Measurements from ENCODE around the gene HHIPL1.

HHIPL1 gene

DNA sequence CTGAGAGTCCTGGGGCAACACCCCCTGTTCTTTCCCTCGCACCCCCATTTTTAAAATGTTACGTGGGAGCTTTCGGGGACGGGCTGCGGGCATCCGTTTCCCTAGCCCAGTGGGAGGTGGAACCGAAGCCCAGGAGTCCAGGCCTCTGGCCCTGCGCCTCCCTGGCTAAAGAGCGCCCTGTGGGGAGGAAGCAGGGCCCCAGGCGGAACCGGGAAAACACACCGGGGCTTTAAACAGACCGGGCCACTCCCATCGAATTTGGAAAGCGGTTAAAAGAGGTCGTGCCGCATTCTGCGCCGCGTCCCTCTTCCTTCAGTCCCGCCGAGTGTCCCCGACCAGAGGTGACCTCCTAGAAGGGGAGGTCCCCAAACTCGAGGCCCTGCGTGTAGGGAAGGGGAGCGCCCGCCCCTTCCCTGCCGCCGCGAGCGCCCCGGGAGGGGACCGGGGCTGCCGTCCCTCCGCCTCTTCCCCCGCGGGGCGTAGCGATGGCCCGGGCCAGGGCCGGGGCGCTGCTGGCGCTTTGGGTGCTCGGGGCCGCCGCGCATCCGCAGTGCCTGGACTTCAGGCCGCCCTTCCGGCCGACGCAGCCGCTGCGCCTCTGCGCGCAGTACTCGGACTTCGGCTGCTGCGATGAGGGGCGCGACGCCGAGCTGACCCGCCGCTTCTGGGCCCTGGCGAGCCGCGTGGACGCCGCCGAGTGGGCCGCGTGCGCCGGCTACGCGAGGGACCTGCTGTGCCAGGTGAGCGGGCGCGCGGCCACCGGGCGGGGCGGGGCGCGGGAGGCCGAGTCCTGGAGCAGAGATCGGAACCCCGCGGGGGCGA, at the start of gene HHIPL1:
Gene HHIPL1 (plus strand): TSS at position 407 of the 822 bp plus-strand sequence. CDS start 79 bp downstream, at position 486.
- no peak for DNase-seq

DNA sequence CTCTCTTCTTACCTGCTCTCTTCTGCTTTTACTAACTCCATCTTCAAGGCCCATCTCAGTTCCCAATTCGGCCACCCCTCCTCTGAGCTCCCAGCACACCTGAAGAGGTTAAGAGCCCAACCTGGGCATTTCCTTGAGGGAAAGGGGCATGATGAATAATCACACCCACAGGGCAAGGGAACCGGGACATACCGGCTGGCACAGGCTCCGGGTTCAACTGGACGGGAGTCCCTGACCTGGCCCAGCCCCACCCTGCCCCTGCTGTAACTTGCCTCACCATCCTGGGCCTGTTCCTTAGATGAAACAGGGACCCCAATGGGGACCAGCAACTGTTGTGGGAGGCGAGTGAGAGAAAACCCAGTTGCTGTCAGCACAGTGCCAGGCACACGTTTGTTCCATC, 49.4 kb upstream of the HHIPL1 start:
- DNase-seq: no peak

DNA sequence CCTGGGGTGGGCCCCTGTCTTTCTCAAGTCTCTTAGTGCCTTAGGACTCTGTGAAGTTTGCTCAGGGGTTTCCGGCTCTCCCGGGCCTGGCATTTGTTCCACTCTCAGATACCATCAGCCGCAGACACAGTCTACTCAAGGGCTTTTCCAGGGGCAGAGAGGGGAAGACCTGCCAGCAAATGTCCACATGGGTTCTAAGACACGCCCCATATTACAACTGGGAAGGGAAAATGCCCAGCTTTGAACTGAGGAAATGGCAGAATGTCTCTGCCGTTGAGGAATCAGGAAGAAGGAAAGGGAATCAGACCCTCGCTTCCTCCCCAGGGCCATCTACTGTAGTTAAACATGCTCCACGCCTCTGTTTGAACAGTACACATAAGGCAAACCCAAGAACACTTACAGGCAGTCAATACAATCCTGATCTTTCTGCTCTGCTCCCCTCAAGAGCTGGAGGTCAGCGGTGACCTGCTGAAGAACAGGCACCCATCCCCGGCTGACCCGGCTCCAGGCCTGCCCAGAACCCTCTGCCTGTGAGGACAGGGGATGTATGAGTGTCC, 48.8 kb upstream of the HHIPL1 start:
- DNase-seq: no peak

DNA sequence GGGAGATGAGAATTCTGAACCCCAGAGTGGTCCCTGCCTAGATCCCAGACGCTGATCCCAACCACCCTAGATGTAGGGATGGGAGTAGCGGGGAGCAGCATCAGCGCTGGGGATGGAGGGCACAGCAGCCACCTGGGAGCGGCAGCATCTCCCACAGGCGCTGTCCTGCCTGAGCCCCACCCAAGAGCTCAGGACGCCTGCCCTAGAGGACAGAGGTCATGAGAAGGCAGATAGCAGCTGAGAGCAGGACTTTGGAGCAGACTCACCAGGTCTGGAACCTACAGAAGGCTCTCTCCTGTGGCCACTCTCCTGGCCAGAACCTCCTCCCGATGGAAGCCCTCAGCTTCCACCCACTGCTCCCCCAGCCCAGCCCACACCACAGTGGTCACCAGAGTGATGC, 48.2 kb upstream of the HHIPL1 start:
- DNase-seq: no peak

DNA sequence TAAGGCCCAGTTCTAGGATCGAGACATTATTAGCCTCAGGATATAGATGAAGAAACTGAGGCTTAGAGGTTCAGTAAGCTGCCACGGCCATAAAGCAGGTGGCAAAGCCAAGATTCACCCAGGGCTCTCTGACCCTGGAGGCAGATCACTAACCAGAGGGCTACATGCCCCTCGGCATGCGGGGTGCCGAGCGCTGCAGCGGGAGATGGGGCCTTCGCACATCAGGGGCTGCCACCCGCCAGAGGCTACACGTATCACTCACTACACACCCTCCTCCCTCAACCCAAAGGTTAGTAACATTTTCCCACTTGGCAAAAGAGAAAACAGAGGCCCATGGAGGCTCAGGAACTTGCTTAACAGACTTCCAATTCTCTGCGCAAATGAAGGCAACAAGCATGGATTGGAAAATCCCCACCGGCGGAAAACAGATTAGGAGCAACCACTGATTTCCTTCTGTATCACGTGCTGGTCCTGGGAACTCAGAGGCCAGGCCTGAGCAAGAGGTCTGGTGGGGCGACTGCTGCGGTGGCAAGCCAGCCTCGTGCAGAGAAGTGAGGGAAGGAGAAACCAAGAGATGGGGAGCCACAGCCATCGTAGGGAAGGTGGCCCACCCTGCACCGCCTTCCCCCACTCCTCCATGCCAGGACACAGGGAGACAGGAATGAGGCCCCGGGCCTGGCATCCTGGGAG, 46.9 kb upstream of the HHIPL1 start:
- DNase-seq: no peak

DNA sequence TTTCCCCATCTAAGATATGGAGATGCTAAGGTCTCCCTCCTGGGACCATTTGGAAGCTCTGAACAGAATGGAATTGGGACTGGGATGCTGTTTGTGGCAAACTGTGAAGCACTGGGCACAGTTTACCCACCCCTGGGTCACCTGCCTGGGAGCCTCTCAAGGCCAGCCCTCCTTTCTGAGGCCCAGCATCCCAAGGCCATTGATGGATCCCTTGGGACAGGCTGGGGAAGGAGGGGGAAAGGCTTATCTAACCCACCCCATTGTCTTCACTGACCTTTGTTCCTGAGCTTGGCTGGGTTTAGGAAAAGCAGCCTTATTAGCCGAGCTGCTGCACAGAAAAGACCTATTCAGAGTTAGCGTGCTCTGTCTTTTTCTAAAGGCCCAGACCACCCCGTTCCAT, 46.2 kb upstream of the HHIPL1 start:
- DNase-seq: no peak

DNA sequence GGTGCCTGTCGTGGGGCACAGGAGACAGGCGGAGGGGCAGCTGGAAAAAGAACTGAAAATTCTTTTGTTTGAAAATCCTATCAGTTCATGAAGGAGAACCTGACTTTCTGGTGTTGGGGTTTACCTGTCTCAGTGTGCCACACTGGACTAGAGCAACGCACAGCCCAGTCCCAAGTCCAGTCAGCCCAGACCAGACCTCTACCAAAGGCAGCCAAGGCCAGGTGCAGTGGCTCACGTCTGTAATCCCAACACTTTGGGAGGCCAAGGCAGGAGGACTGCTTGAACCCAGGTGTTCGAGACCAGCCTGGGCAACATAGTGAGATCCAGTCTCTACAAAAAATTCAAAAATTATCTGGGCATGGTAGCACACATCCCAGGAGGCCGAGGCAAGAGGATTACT, 45.5 kb upstream of the HHIPL1 start:
- DNase-seq: no peak

DNA sequence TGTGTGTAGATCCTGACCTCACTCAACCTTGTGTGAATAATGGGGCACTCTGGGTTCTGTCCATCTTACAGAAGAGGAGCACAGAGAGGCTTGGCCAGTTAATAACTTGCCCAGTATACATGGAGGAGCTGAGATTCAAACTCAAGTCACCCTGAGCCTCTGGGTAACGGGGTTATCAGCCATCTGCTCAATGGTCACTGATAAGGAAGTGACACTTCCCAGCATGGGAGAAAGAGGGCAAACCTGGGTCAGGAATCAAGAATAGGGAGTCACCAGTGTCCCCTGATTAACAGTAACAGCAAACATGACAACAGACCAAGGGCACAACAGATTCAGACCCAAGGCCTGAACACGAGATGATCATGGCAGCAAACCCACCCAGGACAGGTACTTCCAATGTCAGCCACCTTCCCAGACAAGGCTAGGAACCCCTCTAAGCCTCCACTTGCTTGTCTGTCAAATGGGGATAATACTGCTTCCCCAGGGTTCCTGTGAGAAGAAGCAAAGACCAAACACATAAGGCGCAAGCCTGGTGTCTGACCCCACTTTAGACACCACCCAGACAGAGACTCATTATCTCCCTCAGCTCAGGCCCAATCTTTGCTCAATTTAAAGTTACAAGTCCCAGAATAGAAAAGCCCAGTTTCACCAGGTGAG, 44.6 kb upstream of the HHIPL1 start:
- DNase-seq: no peak

DNA sequence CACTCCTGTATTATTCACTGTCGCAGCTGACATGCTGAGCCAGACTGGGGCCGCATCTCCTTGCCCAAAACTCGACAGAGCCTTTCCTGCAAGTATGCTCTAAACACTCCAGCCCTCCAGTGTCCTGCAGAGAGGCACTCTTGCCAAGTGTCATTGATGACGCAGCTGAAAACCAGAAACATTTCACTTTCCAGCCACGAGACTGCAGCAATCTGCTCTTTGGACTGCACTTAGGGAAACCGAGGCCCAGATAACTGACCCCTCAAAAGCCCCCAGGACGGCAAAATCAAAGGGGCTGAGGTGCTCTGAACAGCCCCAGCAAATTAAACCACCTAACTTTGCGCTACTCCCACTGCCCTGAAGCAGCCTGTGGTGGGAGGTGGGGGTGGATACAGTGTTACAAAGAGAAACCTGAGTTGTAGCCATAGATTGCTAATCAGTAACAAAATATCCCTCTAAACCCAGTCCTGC, 43.5 kb upstream of the HHIPL1 start:
- DNase-seq: no peak

DNA sequence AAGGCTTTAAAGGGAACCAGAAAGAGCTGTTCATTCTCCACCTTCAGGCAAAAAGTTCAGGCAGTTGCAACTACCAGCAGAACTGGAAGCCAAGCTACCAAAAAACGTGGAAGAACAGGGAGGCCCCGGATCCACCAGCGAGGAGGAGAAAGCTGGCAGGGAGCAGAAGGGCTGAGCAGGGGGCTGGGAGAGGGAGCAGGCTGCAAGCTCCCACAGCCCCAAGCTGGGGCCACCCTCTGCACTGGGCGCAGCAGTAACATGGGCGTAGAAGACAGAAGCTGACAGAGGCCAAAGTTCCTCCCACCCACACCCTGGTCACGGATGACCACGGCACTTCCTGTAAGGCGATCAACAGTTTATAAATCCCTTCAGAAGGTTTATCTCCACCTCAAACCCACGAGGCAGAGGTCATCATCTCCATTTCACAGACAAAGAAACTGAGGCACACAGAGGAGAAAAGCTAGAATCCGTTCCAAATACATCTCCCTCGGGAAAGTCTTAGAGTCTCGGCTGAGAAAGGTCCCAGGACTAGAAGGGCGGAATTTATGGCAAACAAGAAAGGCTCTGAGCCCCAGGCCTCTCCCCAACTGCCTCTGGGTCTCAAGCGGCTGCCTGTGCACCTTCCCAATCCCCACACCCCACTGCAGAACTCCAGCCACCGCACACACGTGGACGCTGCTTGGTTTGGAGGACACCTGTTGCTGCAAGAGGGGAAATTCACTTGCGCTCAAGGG, 42.7 kb upstream of the HHIPL1 start:
- no peak for DNase-seq

DNA sequence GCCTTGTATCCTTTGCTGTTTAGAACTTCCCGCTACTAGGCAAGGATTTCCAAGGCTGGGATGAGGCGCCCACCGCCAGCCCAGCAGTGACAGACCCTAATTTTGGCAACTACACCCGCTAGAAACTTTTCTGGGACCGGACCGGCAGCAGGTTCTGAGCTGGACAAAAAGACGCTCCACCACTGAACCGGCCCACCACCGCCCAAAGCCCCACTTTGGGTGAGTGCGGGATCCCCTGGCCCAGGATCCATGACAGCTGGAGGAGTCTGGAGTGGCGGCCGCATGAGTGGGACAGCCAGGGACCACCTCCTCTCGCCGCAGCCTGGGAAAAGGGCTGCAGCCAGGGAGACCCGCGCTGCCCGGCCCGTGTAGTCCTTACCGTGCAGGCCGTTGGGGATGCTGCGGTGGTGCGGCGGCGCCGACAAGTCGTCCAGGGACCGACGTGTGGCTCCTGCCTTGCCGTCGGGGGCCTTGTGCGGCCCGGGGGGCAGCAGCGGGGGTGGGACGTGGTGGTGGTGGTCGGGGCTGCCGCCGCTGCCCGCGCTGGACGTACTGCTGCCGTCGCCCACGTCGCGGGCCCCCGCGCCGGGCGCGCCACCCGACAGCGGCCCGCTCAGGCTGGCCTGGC, 42.0 kb upstream of the HHIPL1 start:
- DNase-seq: no peak

DNA sequence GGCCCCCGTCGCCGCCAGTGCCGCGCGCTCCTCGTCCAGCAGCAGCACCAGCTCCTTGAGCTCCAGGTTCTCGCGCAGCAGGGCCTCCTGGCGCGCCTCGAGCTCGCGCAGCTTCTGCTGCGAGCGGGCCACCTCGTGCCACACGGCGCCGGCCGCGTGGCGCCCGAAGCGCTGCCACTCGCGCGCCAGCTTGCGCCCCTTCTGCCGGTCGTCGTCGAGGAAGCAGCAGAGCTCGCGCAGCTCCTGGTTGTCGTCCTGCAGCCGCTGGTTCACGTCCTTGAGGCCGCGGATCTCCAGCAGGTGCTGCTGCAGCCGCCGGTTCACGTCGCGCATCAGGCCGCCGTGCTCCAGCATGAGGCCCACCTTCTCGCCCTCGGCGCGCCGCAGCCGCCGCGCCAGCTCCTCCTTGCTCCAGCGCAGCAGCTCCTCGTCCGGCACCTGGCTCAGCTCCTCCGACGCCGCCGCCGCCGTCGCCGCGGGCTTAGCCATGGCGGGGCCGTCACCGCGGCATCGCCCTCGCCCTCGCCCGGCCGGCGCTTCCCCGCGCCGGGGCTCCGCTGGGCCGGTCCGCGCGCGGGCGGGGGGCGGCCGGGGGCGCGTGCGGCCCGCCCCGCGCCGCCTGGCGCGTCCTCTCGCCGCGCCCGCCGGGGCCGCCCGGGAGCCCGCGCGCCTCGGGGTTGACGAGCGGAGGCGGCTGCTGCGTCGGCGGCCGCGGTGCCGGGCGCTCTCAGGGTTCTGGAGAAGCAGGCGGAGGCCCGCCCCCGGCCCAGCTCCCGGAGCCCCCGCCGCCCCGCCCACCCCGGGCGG, 41.3 kb upstream of the HHIPL1 start, which contains the start of gene CCDC85C:
Gene CCDC85C (minus strand): TSS at position 737 of the 807 bp plus-strand sequence. CDS start 248 bp downstream, at position 489.
- peak; percentile 38 to 51 for DNase-seq

DNA sequence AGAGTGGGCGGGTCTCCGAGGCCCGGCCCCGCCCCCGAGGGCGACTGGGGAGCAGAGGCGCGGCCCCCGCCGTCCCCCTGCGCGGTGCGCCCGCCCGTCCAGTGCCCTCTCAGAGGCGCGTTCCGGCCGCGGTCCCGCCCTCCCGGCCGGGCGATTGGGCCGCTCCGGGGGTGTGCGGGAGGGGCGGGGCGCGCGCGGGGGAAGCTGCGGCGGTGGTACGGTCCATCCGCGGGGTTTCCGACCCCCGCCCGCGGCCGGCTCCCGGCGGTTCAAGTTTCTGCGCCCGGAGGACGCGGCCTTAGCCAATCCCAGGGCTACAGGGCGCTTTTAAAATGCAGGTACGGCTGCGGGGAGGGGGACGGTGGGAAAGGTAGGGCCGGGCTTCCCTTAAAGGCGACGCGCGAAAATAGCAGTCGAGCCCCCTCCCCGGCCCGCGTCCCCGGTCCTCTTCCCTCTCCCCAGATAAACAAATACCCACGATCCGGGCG, 40.6 kb upstream of the HHIPL1 start:
- peak; percentile 88 to 89 for DNase-seq

DNA sequence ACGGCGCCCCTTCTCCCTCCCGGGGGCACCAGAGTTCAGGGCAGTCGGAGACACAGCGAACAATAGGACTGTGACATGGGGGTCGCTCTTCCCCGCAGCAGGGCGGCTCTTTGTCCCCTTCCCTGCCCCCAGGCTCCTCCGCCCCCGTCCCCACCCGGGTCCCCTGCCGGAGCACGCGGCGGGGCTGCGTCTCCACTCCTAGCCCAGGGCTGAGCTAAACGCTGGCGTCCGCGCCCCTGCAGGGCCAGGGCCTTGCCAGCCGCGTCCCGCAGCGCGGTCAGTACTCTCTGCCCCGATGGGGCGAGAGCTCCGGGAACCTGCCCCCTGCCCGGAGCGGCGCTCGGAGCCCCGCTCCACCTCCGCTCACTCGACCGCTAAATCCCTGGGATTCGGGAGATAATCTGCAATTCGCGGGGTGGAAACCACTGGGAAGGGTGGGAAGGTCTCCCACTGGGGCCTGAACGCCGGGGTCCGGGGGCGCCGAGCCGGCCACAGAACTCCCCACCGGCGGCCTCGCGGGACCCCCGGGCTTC, 40.1 kb upstream of the HHIPL1 start:
- DNase-seq: peak; percentile 29 to 39

DNA sequence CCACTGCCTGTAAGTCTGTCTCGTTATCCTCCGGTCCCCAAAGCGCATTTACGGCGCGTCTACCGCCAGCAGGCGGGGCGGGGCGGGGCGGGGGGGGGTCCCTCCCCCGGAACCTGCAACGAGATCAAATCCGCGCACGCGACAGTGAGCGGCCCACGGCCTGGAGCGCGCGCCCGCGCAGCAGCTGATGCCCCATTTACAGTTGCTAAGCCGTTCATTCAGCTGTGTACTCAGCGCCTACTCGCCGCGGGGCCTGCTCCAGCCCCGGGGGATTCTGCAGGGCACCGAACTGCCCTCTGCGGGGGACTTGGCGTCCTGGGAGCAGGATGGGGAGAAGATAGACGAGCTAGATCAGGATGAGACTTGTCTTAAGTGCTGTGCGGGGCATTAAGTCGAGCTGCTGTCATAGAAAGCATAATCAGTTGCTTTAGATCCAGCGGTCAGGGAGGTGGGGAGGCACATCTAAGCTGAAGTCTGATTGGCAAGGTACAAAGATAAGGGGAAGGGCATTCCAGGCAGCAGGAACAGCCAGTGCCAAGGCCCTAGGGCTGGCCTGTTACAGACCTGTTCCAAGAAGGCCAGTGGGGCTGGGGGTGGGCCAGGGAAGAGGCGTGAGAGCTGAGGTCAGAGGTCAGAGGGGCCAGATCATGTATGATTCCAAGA, 39.5 kb upstream of the HHIPL1 start:
- peak; percentile 73 to 78 for DNase-seq

DNA sequence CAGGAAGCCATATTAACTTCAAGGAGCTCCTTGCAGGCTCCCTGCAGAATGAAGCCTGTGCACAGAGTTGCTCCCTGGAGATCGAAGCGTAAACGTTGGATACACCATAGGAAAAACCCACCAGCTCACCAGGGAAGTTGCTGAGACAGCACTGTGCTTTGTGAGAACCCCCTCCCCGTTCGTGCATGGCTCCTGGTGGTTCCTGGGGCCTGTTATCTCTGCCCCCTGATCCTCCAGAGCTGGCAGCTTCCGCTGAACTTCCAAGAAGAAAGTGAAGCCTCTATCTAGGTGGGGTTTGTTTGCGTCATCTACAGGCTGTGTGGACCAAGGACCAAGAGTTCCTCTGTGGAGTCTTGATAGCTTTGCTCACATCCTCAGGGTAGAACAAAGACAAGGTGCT, 38.6 kb upstream of the HHIPL1 start:
- no peak for DNase-seq

DNA sequence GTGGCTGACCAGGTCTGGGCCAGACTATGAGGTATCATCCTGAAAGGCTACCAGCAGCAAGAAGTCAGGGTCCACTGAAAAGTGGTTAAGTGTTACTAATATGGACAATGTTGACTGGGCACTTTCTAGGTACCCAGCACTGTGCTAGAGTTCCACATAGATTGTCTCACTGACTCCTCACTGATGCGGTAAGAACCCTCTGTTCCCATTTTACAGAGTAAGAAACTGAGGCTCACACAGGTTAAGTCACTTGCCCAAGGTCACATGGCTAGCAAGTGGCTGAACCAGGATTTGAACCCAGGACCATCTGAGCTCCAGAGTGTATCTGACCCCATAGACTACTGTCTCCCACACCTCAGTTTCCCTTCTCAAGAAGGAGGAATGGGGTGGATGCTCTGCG, 36.3 kb upstream of the HHIPL1 start:
- no peak for DNase-seq

DNA sequence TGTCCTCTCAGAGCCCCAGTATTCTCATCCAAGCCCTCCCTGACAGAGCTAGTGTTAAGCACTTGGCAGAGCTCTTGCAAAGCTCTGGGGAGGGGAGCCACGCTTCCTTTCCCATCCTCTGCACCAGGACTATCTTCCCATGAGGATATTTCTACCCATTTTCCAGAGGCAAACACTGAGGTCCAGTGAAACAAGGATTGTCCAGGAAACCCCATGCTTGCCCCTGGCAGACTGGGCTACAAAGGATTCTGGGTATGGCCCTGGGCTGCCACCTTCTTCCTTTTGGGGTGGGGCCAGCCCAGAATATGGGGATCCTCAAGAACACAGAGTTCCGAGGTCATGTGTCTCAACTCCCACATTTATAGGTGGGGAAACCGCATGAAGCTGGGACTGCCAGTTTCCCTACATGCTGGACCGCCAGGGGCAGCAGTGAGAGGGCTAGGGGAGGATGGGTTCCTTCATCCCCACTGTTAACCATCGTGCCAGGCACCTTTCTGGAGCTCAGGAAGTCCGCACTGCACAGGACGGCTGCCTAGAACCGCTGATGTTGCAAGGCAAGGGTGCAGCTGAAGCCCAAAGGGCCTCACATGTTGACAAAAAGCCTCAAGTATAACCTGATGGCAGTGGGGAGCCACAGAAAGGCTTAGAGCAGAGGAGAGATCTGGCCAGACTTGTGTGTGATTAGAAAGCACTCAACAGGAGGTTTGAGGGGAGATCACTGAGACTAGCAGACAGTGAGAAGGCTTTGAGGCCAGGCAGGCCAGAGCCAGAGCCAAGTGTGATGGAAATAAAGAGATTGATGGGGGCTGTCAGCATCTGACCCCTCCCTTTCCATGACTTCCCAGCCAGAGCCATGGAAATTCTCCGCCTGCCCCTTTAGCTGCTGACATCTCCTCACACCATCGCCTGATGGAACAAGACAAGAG, 35.4 kb upstream of the HHIPL1 start:
- DNase-seq: no peak

DNA sequence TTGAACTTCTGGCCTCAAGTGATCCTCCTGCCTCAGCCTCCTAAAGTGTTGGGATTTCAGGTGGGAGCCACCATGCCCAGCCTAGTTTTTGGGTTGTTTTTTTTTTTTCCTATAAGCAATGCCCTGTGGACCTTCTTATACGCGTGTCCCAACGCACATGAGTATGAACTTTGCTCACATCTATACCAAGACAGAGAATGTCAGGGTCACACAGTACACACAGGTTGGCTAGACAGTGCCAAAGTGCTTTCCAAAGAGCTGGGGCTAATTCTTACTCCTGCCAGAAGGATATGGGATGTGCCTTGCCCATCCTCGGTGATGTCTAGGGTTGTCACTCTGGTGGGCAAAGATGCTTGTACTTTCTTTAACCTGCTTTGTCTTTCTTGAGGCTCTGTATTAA, 33.3 kb upstream of the HHIPL1 start:
- DNase-seq: no peak
